AG09309 (cell line): ENCODE measurements around the gene IFT80.

Experiments used
- DNase-seq: peaks from one replicate; pipeline ENCODE4 v3.0.0-alpha.2; 2010; ENCODE audit warnings: low read depth
- H3K4me3 ChIP-seq: 2 replicates; pipeline ENCODE4 v1.5.1; 2011; ENCODE audit warnings: mild to moderate bottlenecking, low read depth, low read length, moderate library complexity; ENCODE audit not compliant: control insufficient read depth
- CTCF ChIP-seq: IDR thresholded peaks from 2 replicates; pipeline ENCODE4 v1.5.1; 2011; ENCODE audit warnings: mild to moderate bottlenecking, low read depth, low read length, inconsistent platforms; ENCODE audit not compliant: insufficient read depth, control insufficient read depth; ENCODE audit errors: missing control alignments

Gene IFT80

GRCh38 chr3:160378331-160379109, 20.5 kb downstream of the IFT80 start:
- TF ChIP-seq CTCF, result no peak
- no peak for DNase-seq
- H3K4me3 ChIP-seq, result no peak overlapping the region

- peak; percentile 61 for DNase-seq
- H3K4me3 ChIP-seq, result no peak overlapping the region
- TF ChIP-seq CTCF, result no peak
These were observed 22.3 kb downstream of the IFT80 start for GRCh38 chr3:160376681-160377080.

GRCh38 chr3:160374925-160375324, 24.1 kb downstream of the IFT80 start:
- TF ChIP-seq CTCF, result no peak
- no peak overlapping the region for H3K4me3 ChIP-seq
- no peak for DNase-seq

- DNase-seq, result no peak
- TF ChIP-seq CTCF, result no peak
- H3K4me3 ChIP-seq, result no peak overlapping the region
These were observed 24.6 kb downstream of the IFT80 start for GRCh38 chr3:160374472-160374871.

- no peak for TF ChIP-seq CTCF
- DNase-seq, result no peak
- no peak overlapping the region for H3K4me3 ChIP-seq
These were observed 25.4 kb downstream of the IFT80 start for GRCh38 chr3:160373655-160374054.

- DNase-seq, result peak; percentile 51
- no peak overlapping the region for H3K4me3 ChIP-seq
- no peak for TF ChIP-seq CTCF
These were observed 26.2 kb downstream of the IFT80 start for GRCh38 chr3:160372780-160373179.
